Measurements from ENCODE around the gene TRIOBP.

Gene TRIOBP

DNA sequence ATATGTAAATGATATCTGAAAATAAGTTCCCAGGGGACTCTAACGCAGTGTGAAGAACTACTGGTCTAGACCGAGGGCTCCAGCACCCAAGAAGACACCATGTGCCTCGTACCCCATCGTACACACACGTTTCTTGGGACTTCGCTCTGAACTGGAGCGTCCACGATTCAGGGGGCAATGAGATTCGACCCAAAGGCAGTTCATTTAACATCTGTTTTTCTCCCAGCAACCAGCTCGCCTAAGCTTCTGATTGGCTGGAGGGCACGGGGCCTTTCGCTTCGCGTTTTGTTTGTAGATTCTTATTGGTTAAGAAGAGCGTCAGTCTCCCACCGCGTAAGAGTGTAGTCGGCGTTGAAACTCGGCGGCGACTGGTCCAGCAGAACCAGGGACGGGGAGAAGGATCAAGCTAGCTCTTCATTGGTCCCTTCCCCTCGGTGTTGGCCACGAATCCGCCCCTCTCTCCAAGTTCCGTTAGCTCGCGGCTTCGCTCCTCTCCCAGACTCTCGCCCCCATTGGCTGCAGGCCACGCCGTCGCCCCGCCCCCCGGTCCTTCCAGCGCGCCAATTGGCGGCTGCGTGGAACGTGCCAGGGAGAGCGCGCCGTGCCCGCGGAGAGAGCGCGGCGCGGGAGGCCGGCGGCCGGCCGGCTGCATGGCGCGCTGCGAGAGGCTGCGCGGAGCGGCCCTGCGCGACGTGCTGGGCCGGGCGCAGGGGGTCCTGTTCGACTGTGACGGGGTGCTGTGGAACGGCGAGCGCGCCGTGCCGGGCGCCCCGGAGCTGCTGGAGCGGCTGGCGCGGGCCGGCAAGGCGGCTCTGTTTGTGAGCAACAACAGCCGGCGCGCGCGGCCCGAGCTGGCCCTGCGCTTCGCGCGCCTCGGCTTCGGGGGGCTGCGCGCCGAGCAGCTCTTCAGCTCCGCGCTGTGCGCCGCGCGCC is 38.4 kb upstream of the TRIOBP start, which contains the start of gene PDXP:
TSS of gene PDXP (plus strand) at position 591 of the 933 bp plus-strand sequence. CDS start at position 651, 60 bp downstream.
- H3K9me3 ChIP-seq (ENCODE audit: control insufficient read depth, insufficient read depth, low read depth, low read length): no peaks in the 10 kb centered on the region
- H3K4me1 ChIP-seq (ENCODE audit: control insufficient read depth, insufficient read depth, low read length): peaks cover 12% of the 10 kb centered on the region
- H3K4me3 ChIP-seq (ENCODE audit: low read depth, low read length): peak within 1 kb of the TSS; percentile 85
- POLR2A ChIA-PET: interaction anchor here (0.6 to 6.5 kb wide), 33 partner anchors 10 to 1711 kb away, joined by 3 to 85 read pairs (median 5); partner anchors contain the start of genes ANKRD54, C22orf23, EIF3L and GGA1
- CTCF ChIA-PET: interaction anchor here (0.6 to 7.0 kb wide), 17 partner anchors 10 to 1248 kb away, joined by 3 to 138 read pairs (median 4); partner anchors contain the start of genes GGA1 and LGALS1
- peak within 1 kb of the TSS; percentile 90 for H3K27ac ChIP-seq (ENCODE audit: extremely low read depth, low read depth, low read length)
- peaks cover 0 to 16% of the 10 kb centered on the region in 2 experiments; a peak in 2 of 3 replicates for H3K36me3 ChIP-seq (ENCODE audit: control insufficient read depth in 2 of 2, insufficient read depth in 1 of 2, low read length in 2 of 2)
- TF ChIP-seq ZNF626 (tag by site-specific recombination; IDR thresholded peaks at IDR 0.05): no peak
- TF ChIP-seq ZNF311 (tag by site-specific recombination; IDR thresholded peaks at IDR 0.05; ENCODE audit: borderline replicate concordance): no peak
- TF ChIP-seq ZNF2 (tag by site-specific recombination; IDR thresholded peaks at IDR 0.05): no peak
- TF ChIP-seq HOXC10 (CRISPR knock-in tag; IDR thresholded peaks at IDR 0.05): 0 out of 2 replicates have a peak, but pooled peaks have one; percentile 26
- TF ChIP-seq ZNF514 (tag by site-specific recombination; IDR thresholded peaks at IDR 0.05): no peak
- TF ChIP-seq, protein P1, sequence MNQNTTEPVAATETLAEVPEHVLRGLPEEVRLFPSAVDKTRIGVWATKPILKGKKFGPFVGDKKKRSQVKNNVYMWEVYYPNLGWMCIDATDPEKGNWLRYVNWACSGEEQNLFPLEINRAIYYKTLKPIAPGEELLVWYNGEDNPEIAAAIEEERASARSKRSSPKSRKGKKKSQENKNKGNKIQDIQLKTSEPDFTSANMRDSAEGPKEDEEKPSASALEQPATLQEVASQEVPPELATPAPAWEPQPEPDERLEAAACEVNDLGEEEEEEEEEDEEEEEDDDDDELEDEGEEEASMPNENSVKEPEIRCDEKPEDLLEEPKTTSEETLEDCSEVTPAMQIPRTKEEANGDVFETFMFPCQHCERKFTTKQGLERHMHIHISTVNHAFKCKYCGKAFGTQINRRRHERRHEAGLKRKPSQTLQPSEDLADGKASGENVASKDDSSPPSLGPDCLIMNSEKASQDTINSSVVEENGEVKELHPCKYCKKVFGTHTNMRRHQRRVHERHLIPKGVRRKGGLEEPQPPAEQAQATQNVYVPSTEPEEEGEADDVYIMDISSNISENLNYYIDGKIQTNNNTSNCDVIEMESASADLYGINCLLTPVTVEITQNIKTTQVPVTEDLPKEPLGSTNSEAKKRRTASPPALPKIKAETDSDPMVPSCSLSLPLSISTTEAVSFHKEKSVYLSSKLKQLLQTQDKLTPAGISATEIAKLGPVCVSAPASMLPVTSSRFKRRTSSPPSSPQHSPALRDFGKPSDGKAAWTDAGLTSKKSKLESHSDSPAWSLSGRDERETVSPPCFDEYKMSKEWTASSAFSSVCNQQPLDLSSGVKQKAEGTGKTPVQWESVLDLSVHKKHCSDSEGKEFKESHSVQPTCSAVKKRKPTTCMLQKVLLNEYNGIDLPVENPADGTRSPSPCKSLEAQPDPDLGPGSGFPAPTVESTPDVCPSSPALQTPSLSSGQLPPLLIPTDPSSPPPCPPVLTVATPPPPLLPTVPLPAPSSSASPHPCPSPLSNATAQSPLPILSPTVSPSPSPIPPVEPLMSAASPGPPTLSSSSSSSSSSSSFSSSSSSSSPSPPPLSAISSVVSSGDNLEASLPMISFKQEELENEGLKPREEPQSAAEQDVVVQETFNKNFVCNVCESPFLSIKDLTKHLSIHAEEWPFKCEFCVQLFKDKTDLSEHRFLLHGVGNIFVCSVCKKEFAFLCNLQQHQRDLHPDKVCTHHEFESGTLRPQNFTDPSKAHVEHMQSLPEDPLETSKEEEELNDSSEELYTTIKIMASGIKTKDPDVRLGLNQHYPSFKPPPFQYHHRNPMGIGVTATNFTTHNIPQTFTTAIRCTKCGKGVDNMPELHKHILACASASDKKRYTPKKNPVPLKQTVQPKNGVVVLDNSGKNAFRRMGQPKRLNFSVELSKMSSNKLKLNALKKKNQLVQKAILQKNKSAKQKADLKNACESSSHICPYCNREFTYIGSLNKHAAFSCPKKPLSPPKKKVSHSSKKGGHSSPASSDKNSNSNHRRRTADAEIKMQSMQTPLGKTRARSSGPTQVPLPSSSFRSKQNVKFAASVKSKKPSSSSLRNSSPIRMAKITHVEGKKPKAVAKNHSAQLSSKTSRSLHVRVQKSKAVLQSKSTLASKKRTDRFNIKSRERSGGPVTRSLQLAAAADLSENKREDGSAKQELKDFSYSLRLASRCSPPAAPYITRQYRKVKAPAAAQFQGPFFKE (tag by site-specific recombination; IDR thresholded peaks at IDR 0.05; ENCODE audit: borderline replicate concordance): no peak
- TF ChIP-seq, protein P2, sequence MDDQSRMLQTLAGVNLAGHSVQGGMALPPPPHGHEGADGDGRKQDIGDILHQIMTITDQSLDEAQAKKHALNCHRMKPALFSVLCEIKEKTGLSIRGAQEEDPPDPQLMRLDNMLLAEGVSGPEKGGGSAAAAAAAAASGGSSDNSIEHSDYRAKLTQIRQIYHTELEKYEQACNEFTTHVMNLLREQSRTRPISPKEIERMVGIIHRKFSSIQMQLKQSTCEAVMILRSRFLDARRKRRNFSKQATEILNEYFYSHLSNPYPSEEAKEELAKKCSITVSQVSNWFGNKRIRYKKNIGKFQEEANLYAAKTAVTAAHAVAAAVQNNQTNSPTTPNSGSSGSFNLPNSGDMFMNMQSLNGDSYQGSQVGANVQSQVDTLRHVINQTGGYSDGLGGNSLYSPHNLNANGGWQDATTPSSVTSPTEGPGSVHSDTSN (CRISPR knock-in tag; IDR thresholded peaks at IDR 0.05): peak; percentile 81
- TF ChIP-seq ZNF23 (tag by site-specific recombination; IDR thresholded peaks at IDR 0.05; ENCODE audit: borderline replicate concordance): no peak
- peak; percentile 84 for TF ChIP-seq ZNF335 (tag by site-specific recombination; conservative IDR thresholded peaks at IDR 0.05)
- no peak for TF ChIP-seq ZNF354C (tag by site-specific recombination; IDR thresholded peaks at IDR 0.05; ENCODE audit: borderline replicate concordance, low read depth)
- no peak for TF ChIP-seq HOXD13 (CRISPR knock-in tag; IDR thresholded peaks at IDR 0.05; ENCODE audit: borderline replicate concordance)
- TF ChIP-seq SALL2 (tag by site-specific recombination; IDR thresholded peaks at IDR 0.05; ENCODE audit: borderline replicate concordance): no peak
- TF ChIP-seq TCF7L2 (IDR thresholded peaks at IDR 0.05; ENCODE audit: borderline replicate concordance, low read depth, low read length): no peak
- TF ChIP-seq, protein P3, sequence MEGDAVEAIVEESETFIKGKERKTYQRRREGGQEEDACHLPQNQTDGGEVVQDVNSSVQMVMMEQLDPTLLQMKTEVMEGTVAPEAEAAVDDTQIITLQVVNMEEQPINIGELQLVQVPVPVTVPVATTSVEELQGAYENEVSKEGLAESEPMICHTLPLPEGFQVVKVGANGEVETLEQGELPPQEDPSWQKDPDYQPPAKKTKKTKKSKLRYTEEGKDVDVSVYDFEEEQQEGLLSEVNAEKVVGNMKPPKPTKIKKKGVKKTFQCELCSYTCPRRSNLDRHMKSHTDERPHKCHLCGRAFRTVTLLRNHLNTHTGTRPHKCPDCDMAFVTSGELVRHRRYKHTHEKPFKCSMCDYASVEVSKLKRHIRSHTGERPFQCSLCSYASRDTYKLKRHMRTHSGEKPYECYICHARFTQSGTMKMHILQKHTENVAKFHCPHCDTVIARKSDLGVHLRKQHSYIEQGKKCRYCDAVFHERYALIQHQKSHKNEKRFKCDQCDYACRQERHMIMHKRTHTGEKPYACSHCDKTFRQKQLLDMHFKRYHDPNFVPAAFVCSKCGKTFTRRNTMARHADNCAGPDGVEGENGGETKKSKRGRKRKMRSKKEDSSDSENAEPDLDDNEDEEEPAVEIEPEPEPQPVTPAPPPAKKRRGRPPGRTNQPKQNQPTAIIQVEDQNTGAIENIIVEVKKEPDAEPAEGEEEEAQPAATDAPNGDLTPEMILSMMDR (tag by site-specific recombination; IDR thresholded peaks at IDR 0.05): no peak
- TF ChIP-seq ZNF112 (tag by site-specific recombination; IDR thresholded peaks at IDR 0.05): no peak
- TF ChIP-seq ZBTB20 (tag by site-specific recombination; IDR thresholded peaks at IDR 0.05): no peak
- TF ChIP-seq, protein P4, sequence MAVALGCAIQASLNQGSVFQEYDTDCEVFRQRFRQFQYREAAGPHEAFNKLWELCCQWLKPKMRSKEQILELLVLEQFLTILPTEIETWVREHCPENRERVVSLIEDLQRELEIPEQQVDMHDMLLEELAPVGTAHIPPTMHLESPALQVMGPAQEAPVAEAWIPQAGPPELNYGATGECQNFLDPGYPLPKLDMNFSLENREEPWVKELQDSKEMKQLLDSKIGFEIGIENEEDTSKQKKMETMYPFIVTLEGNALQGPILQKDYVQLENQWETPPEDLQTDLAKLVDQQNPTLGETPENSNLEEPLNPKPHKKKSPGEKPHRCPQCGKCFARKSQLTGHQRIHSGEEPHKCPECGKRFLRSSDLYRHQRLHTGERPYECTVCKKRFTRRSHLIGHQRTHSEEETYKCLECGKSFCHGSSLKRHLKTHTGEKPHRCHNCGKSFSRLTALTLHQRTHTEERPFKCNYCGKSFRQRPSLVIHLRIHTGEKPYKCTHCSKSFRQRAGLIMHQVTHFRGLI (tag by site-specific recombination; IDR thresholded peaks at IDR 0.05): no peak
- 0 out of 2 replicates have a peak, but pooled peaks have one; percentile 37 for TF ChIP-seq ZNF596 (tag by site-specific recombination; IDR thresholded peaks at IDR 0.05)
- TF ChIP-seq ZNF146 (tag by site-specific recombination; IDR thresholded peaks at IDR 0.05): no peak
- no peak for TF ChIP-seq ZNF701 (tag by site-specific recombination; IDR thresholded peaks at IDR 0.05)
- no peak for TF ChIP-seq ZNF155 (tag by site-specific recombination; IDR thresholded peaks at IDR 0.05)
- TF ChIP-seq IKZF3 (tag by site-specific recombination; IDR thresholded peaks at IDR 0.05): 0 out of 2 replicates have a peak, but pooled peaks have one; percentile 24
- TF ChIP-seq, protein P5, sequence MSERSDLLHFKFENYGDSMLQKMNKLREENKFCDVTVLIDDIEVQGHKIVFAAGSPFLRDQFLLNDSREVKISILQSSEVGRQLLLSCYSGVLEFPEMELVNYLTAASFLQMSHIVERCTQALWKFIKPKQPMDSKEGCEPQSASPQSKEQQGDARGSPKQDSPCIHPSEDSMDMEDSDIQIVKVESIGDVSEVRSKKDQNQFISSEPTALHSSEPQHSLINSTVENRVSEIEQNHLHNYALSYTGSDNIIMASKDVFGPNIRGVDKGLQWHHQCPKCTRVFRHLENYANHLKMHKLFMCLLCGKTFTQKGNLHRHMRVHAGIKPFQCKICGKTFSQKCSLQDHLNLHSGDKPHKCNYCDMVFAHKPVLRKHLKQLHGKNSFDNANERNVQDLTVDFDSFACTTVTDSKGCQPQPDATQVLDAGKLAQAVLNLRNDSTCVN (tag by site-specific recombination; optimal IDR thresholded peaks at IDR 0.05): peak; percentile 23
- peak; percentile 51; the same call in 1 of the 2 replicates for TF ChIP-seq ZXDB (tag by site-specific recombination; IDR thresholded peaks at IDR 0.05)
- TF ChIP-seq ZNF76 (tag by site-specific recombination; IDR thresholded peaks at IDR 0.05; ENCODE audit: borderline replicate concordance, low read depth): peak; percentile 26; the same call in 1 of the 2 replicates

Data from HEK293 (cell line).